B cell (primary cell): ENCODE results near the gene SLCO3A1. TPM values are rescaled to one million over a fixed set of nuclear protein-coding genes. Genes with fewer than 3 reads are reported as not detected.

Source experiments
- ATAC-seq: fragments of 200-7000 bp; cut with Tn5 transposase; one replicate; pipeline ENCODE4 v1.10.0; 2021; ENCODE audit warnings: low read depth, mild to moderate bottlenecking, moderate number of reproducible peaks, moderate library complexity
- CTCF ChIA-PET: fragments of 350-600 bp; sonication (Branson Sonifier 250); formaldehyde crosslinking; loops from one replicate; lab custom pipeline; 2021; ENCODE audit warnings: antibody characterized with exemption, inconsistent platforms; lab: Charles Lee
- POLR2A ChIA-PET: fragments of 350-600 bp; sonication (Branson Sonifier 250); formaldehyde crosslinking; loops from one replicate; lab custom pipeline; 2021; ENCODE audit warnings: antibody characterized with exemption; lab: Charles Lee
- DNase-seq: peaks from one replicate; pipeline ENCODE4 v3.0.0; 2013
- H2AFZ ChIP-seq: 2 replicates; pipeline ENCODE4 v1.6.1; 2012; ENCODE audit warnings: mild to moderate bottlenecking, low read depth, low read length; ENCODE audit not compliant: insufficient read depth, poor library complexity, severe bottlenecking
- H3K27ac ChIP-seq, 2 donors: 1 replicate in 1 of 2; 2 replicates in 1 of 2; pipeline ENCODE4 v1.5.1; 2012 to 2013; ENCODE audit warnings: low read length in 2 of 2, mild to moderate bottlenecking in 2 of 2, moderate library complexity in 1 of 2
- H3K27me3 ChIP-seq, 4 experiments: fragments of 200-600 bp in 1 of 4; sonication (generic) in 1 of 4; replicated peaks in 1 of 4; 1 replicate in 2 of 4; 2 replicates in 2 of 4; pipeline versions ENCODE4 v1.6.1 to v1.7.0; 2013 to 2016; ENCODE audit warnings: low read length in 3 of 4, mild to moderate bottlenecking in 2 of 4, mixed read lengths in 1 of 4, moderate library complexity in 1 of 4; ENCODE audit not compliant: insufficient read depth in 4 of 4, control insufficient read depth in 3 of 4; ENCODE audit errors: control extremely low read depth in 1 of 4
- H3K36me3 ChIP-seq, 2 experiments: replicated peaks in 1 of 2; 1 replicate in 1 of 2; 2 replicates in 1 of 2; pipeline versions ENCODE4 v1.6.1 to v1.7.1; 2013; ENCODE audit warnings: low read length in 1 of 2; ENCODE audit not compliant: insufficient read depth in 2 of 2, control insufficient read depth in 1 of 2; ENCODE audit errors: control extremely low read depth in 1 of 2, extremely low read depth in 1 of 2
- H3K4me1 ChIP-seq, 2 donors: fragments of 200-600 bp in 1 of 2; sonication (generic) in 1 of 2; 1 replicate in 1 of 2; 2 replicates in 1 of 2; pipeline versions ENCODE4 v1.5.1 to v1.6.1; 2013 to 2017; ENCODE audit warnings: low read length in 2 of 2; ENCODE audit not compliant: control insufficient read depth in 2 of 2, insufficient read depth in 2 of 2
- H3K4me2 ChIP-seq: replicated peaks from 2 replicates; pipeline ENCODE3; 2012; ENCODE audit warnings: mild to moderate bottlenecking, low read depth, low read length; ENCODE audit not compliant: poor library complexity, severe bottlenecking
- H3K4me3 ChIP-seq, 5 experiments: fragments of 200-600 bp in 1 of 5; sonication (generic) in 1 of 5; 1 replicate in 3 of 5; 2 replicates in 2 of 5; pipeline versions ENCODE4 v1.5.1 to v1.7.0; 2011 to 2016; ENCODE audit warnings: low read length in 4 of 5, mild to moderate bottlenecking in 4 of 5, low read depth in 2 of 5, control low read depth in 1 of 5, moderate library complexity in 1 of 5; ENCODE audit not compliant: insufficient read depth in 1 of 5; ENCODE audit errors: control extremely low read depth in 1 of 5, extremely low read depth in 1 of 5
- H3K79me2 ChIP-seq: fragments of 200-600 bp; sonication (generic); one replicate; pipeline ENCODE4 v1.6.0; 2016; ENCODE audit warnings: low read length; ENCODE audit not compliant: control insufficient read depth, insufficient read depth
- H3K9ac ChIP-seq: fragments of 200-600 bp; sonication (generic); 2 replicates; pipeline ENCODE4 v1.6.1; 2017; ENCODE audit warnings: mild to moderate bottlenecking, low read length, moderate library complexity
- H3K9me3 ChIP-seq, 3 donors: one replicate each; pipeline versions ENCODE4 v1.6.1 to v1.7.1; 2013; ENCODE audit warnings: low read length in 2 of 3; ENCODE audit not compliant: control insufficient read depth in 2 of 3, insufficient read depth in 1 of 3; ENCODE audit errors: control extremely low read depth in 1 of 3
- H4K20me1 ChIP-seq: 2 replicates; pipeline ENCODE4 v1.6.0; 2012; ENCODE audit warnings: mild to moderate bottlenecking, low read length; ENCODE audit not compliant: insufficient read depth, control insufficient read depth, poor library complexity, severe bottlenecking
- H3K27ac Mint-ChIP-seq: one replicate; pipeline ENCODE4 v1.8.0; 2021; ENCODE audit warnings: mixed read lengths
- H3K27me3 Mint-ChIP-seq: one replicate; pipeline ENCODE4 v1.8.0; 2021; ENCODE audit warnings: mixed read lengths
- H3K4me1 Mint-ChIP-seq: one replicate; pipeline ENCODE4 v1.8.0; 2021; ENCODE audit warnings: mixed read lengths
- H3K4me3 Mint-ChIP-seq: one replicate; pipeline ENCODE4 v1.8.0; 2021; ENCODE audit warnings: mixed read lengths
- H3K9me3 Mint-ChIP-seq: one replicate; pipeline ENCODE4 v1.8.0; 2022; ENCODE audit warnings: mixed read lengths; ENCODE audit not compliant: insufficient read depth
- CTCF ChIP-seq: fragments of 200-600 bp; IDR thresholded peaks from one replicate; pipeline ENCODE4 v1.8.0; 2022; ENCODE audit warnings: antibody characterized with exemption, mild to moderate bottlenecking
- EZH2 ChIP-seq: IDR thresholded peaks from 2 replicates; pipeline ENCODE4 v1.6.1; 2012; ENCODE audit warnings: borderline replicate concordance, low read depth, mild to moderate bottlenecking, moderate library complexity, low read length; ENCODE audit not compliant: insufficient read depth, poor library complexity, severe bottlenecking
- WGBS: methylation state at CpG from one replicate; pipeline ENCODE4 v1.1.5; 2013; ENCODE audit warnings: missing lambda C conversion rate; ENCODE audit not compliant: insufficient coverage; 5-methylcytosine and 5-hydroxymethylcytosine counted together
- intact Hi-C: fragments of 100-400 bp; cut with micrococcal nuclease; formaldehyde crosslinking; loops from one replicate; pipeline ENCODE4 v1.10.0; 2022
- polyA plus RNA-seq: library from polyadenylated mRNA; depleted of rRNA; stranded (reverse); fragments of >200 nt; gene quantifications from 2 replicates; pipeline ENCODE4 v1.2.3, GENCODE V29; 2012
- total RNA-seq, 2 donors: library from RNA; stranded (reverse); fragments of 120-200 nt in 1 of 2; gene quantifications; 1 replicate in 1 of 2; 2 replicates in 1 of 2; pipeline versions ENCODE4 v1.2.3 to v1.2.4, GENCODE V29; 2013 to 2022

Gene SLCO3A1
- total and polyA plus RNA-seq, 2 donors (not counting 1 experiment from before 2014, with no cell fraction given) = 0.99 to 2.3 TPM

GRCh38 chr15:91967935-91968606 is 114.6 kb downstream of the SLCO3A1 start:
- H3K27me3 Mint-ChIP-seq = no peaks in the 10 kb centered on the region
- ChIA-PET POLR2A (no interaction called here), CTCF (no interaction called here)
- Histone ChIP-seq H3K4me3 (no peak overlapping the region), H3K36me3 (no peaks in the 10 kb centered on the region), H3K9ac (no peak overlapping the region), H3K27me3 (no peaks in the 10 kb centered on the region), H3K4me1 (no peaks in the 10 kb centered on the region), H3K9me3 (peaks cover 0 to 7% (median 0%) of the 10 kb centered on the region in 3 donors), H2AFZ (no peak overlapping the region), H3K79me2 (no peaks in the 10 kb centered on the region), H4K20me1 (no peaks in the 10 kb centered on the region), H3K4me2 (no peak overlapping the region), H3K27ac (no peak overlapping the region)
- no peak for DNase-seq
- intact Hi-C loops = no loop called here
- ATAC-seq = no peak
- TF ChIP-seq EZH2 (no peak), CTCF (no peak)
- no peak overlapping the region for H3K4me3 Mint-ChIP-seq
- H3K4me1 Mint-ChIP-seq = no peaks in the 10 kb centered on the region
- 91% methylated on average over 4 of the region's 8 CpGs for WGBS
- no peak overlapping the region for H3K27ac Mint-ChIP-seq
- peaks cover 2% of the 10 kb centered on the region for H3K9me3 Mint-ChIP-seq

- ATAC-seq (no peak), DNase-seq (no peak)
- H3K4me2 ChIP-seq = no peak overlapping the region
- Mint-ChIP-seq H3K4me3 (no peak overlapping the region), H3K9me3 (peaks cover under 1% of the 10 kb centered on the region), H3K27ac (no peak overlapping the region), H3K27me3 (no peaks in the 10 kb centered on the region), H3K4me1 (no peaks in the 10 kb centered on the region)
- no peaks in the 10 kb centered on the region for H3K79me2 ChIP-seq
- no peaks in the 10 kb centered on the region for H3K36me3 ChIP-seq
- no peak overlapping the region for H3K4me3 ChIP-seq
- no peak for TF ChIP-seq EZH2
- TF ChIP-seq CTCF = no peak
- H3K9ac ChIP-seq = no peak overlapping the region
- no peak overlapping the region for H2AFZ ChIP-seq
- H4K20me1 ChIP-seq = no peaks in the 10 kb centered on the region
- no peaks in the 10 kb centered on the region for H3K4me1 ChIP-seq
- H3K9me3 ChIP-seq = peaks cover 0 to 7% (median 0%) of the 10 kb centered on the region in 3 donors
- ChIA-PET POLR2A (no interaction called here), CTCF (no interaction called here)
- no peak overlapping the region for H3K27ac ChIP-seq
- intact Hi-C loops = no loop called here
- no peaks in the 10 kb centered on the region for H3K27me3 ChIP-seq
- 94% methylated on average over 13 of the region's 14 CpGs for WGBS
These were observed 115.1 kb downstream of the SLCO3A1 start for GRCh38 chr15:91968610-91969009.
